Gastrocnemius medialis (tissue), 4 donors: ENCODE measurements around the gene GCN1. TPM values are rescaled to one million over a fixed set of nuclear protein-coding genes. Genes with fewer than 3 reads are reported as not detected.
A peak's percentile ranks its signal among the peaks of the same experiment; 100 is the strongest.

Experiments used
- ATAC-seq, 2 donors: fragments of 150-250 bp; one replicate each; pipeline ENCODE4 v1.9.1; 2016
- DNase-seq, 2 donors: peaks; one replicate each; pipeline ENCODE4 v3.0.0-alpha.2; 2019
- H3K27ac ChIP-seq, 4 donors: fragments of 200-600 bp; sonication (generic); 1 replicate in 1 of 4; 2 replicates in 3 of 4; pipeline ENCODE4 v1.5.1; 2016 to 2018; ENCODE audit warnings: mild to moderate bottlenecking in 2 of 4, moderate library complexity in 1 of 4
- H3K27me3 ChIP-seq, 3 donors: fragments of 200-600 bp; sonication (generic) in 2 of 3; 1 replicate in 1 of 3; 2 replicates in 2 of 3; pipeline versions ENCODE4 v1.5.1 to v1.6.0; 2016 to 2019; ENCODE audit warnings: mild to moderate bottlenecking in 1 of 3, moderate library complexity in 1 of 3
- H3K36me3 ChIP-seq, 2 donors: fragments of 200-600 bp; sonication (generic) in 1 of 2; one replicate each; pipeline ENCODE4 v1.5.1; 2017 to 2018
- H3K4me1 ChIP-seq, 2 donors: fragments of 200-600 bp; sonication (generic) in 1 of 2; one replicate each; pipeline ENCODE4 v1.5.1; 2016 to 2017; ENCODE audit warnings: mild to moderate bottlenecking in 2 of 2
- H3K4me3 ChIP-seq, 4 donors: fragments of 200-600 bp; sonication (generic) in 3 of 4; 1 replicate in 1 of 4; 2 replicates in 3 of 4; pipeline ENCODE4 v1.5.1; 2016 to 2019; ENCODE audit warnings: mild to moderate bottlenecking in 2 of 4
- H3K9me3 ChIP-seq, 3 donors: fragments of 200-600 bp; sonication (generic) in 2 of 3; 1 replicate in 1 of 3; 2 replicates in 2 of 3; pipeline ENCODE4 v1.5.1; 2016 to 2019
- POLR2A ChIP-seq, 2 donors: fragments of 450-650 bp; IDR thresholded peaks; one replicate each; pipeline ENCODE4 v1.6.1; 2017; ENCODE audit warnings: antibody characterized with exemption in 2 of 2, mild to moderate bottlenecking in 2 of 2, moderate library complexity in 2 of 2
- in situ Hi-C, 4 donors: fragments of 200-750 bp; cut with MboI; loops; one replicate each; pipeline versions ENCODE4 v1.15.0 to v1.8.0; 2017; ENCODE audit warnings: low sequenced_read_pairs in 4 of 4
- intact Hi-C: fragments of 100-400 bp; cut with DNase I; formaldehyde crosslinking; loops from one replicate; pipeline ENCODE4 v1.15.1; 2023; ENCODE audit warnings: low total_unique reads
- total RNA-seq, 4 donors: library from RNA; depleted of rRNA; stranded (reverse); fragments of >200 nt; gene quantifications; one replicate each; pipeline versions ENCODE4 v1.1.0 to v1.2.3, GENCODE V29; 2016
- TF ChIP-seq, protein P1 (sequence below), 5 experiments: fragments of 450-650 bp in 3 of 5; fragments of 200-600 bp in 2 of 5; sonication (generic) in 2 of 5; IDR thresholded peaks in 4 of 5; conservative IDR thresholded peaks in 1 of 5; 1 replicate in 4 of 5; 2 replicates in 1 of 5; pipeline ENCODE4 v1.5.1; 2016 to 2019; ENCODE audit warnings: antibody characterized with exemption in 5 of 5, mild to moderate bottlenecking in 3 of 5, moderate library complexity in 3 of 5

GCN1 gene
- total RNA-seq, 4 donors from 2014 or later: 58.2 to 99.7 (median 87.4) TPM

DNA sequence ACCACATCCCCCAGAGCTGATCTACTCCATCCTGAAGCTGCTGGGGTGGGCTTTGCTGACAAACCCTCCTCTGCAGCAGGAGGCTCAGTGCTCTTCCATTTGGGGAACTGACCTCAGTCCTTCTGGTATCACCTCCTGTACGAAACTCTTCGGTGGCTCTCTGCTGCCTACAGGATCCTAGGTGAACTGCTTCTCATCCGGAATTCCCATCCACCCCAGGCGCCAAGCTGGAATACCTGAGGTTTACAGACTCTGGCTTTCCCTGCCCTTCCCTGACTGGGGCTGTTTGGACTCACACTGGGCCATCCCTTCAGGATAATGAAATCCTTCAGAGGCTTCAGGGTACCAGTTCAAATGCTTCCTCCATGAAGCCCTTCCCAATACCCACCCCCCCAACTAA lies 26.2 kb downstream of the GCN1 start:
- TF ChIP-seq, protein P1, sequence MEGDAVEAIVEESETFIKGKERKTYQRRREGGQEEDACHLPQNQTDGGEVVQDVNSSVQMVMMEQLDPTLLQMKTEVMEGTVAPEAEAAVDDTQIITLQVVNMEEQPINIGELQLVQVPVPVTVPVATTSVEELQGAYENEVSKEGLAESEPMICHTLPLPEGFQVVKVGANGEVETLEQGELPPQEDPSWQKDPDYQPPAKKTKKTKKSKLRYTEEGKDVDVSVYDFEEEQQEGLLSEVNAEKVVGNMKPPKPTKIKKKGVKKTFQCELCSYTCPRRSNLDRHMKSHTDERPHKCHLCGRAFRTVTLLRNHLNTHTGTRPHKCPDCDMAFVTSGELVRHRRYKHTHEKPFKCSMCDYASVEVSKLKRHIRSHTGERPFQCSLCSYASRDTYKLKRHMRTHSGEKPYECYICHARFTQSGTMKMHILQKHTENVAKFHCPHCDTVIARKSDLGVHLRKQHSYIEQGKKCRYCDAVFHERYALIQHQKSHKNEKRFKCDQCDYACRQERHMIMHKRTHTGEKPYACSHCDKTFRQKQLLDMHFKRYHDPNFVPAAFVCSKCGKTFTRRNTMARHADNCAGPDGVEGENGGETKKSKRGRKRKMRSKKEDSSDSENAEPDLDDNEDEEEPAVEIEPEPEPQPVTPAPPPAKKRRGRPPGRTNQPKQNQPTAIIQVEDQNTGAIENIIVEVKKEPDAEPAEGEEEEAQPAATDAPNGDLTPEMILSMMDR (IDR thresholded peaks at IDR 0.05 in 4 of 5, conservative IDR thresholded peaks at IDR 0.05 in 1 of 5): no peak
- no peak for TF ChIP-seq POLR2A (IDR thresholded peaks at IDR 0.05)
- H3K36me3 ChIP-seq: peaks cover 0 to 81% of the 10 kb centered on the region in 2 donors
- H3K27me3 ChIP-seq: no peaks in the 10 kb centered on the region
- H3K27ac ChIP-seq: no peak overlapping the region
- intact Hi-C loops (no loop called here), in situ Hi-C loops (no loop called here)
- H3K9me3 ChIP-seq: no peaks in the 10 kb centered on the region
- DNase-seq: no peak
- no peak for ATAC-seq
- no peak overlapping the region for H3K4me3 ChIP-seq
- H3K4me1 ChIP-seq: no peaks in the 10 kb centered on the region

DNA sequence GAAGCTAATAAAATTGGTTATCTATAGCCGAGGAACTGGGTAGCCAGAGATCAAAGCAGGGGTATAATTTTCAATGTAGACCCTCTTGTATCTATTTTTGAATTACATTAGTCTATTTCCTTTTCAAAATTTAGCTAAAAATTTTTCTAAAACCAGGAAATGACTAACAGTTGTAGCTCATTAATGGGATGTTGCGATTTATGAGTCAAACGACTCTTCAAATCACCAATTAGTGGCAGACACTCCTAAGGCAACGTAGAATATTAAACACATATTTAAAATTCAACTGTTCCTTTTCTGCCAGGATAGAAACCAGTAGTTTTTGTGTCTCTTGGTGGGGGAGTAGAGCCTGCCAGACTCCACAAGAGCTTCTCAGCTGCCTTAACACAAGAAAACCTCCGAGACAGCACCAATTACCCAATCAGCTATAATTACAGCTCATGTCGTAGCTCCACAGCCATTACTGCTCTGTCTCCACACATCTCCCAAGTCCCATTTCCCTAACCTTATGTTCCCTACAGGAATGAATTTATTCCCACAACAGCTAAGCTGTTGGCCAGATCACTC lies 26.9 kb downstream of the GCN1 start:
- H3K9me3 ChIP-seq: no peaks in the 10 kb centered on the region
- no peak overlapping the region for H3K27ac ChIP-seq
- no peaks in the 10 kb centered on the region for H3K4me1 ChIP-seq
- ATAC-seq (no peak), DNase-seq (no peak)
- no peaks in the 10 kb centered on the region for H3K27me3 ChIP-seq
- intact Hi-C loops: no loop called here
- no peak overlapping the region for H3K4me3 ChIP-seq
- in situ Hi-C loops: no loop called here
- H3K36me3 ChIP-seq: peaks cover 0 to 81% of the 10 kb centered on the region in 2 donors
- TF ChIP-seq POLR2A (IDR thresholded peaks at IDR 0.05): no peak
- TF ChIP-seq, protein P1 (IDR thresholded peaks at IDR 0.05 in 4 of 5, conservative IDR thresholded peaks at IDR 0.05 in 1 of 5): no peak

DNA sequence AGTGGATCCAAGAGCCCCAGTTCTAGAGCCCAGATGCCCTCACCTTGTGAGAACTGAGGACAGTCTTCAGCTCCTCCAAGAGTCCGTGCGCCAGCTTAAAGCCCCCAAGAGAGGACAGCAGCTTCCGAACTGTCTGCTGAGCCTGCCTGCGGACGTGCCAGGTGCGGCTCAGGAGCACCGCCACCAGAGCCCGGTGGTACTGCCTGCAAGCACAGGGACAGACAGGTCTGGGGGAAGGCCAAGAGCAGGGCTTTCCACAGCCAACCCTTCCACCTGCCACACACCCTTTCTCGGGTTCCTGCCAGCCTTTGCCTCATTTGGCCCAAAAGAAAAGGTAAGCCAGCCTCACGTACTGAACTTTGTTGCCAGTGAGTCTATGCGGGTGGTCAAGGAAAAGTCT lies 30.2 kb downstream of the GCN1 start:
- Histone ChIP-seq H3K36me3 (peaks cover 3 to 81% of the 10 kb centered on the region in 2 donors), H3K4me1 (no peaks in the 10 kb centered on the region)

DNA sequence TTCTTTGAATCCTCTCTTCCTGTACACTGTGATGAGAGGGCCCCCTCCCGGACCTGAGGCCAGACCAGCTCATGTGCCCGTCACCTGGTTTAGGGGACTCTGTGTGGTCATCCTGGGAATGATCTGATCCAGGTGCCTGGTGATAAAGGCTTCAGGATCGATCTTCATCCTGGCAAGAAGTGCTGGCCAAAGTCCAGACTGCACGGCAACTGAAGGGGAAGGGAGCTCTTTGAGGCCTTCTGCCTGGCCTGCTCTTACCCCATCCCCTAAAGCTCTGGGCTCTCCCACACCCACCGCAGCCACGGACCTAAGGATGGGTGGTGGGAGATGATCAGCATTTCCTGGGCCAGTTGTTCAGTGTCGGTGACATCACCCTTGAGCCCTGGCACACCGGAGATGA lies 31.8 kb downstream of the GCN1 start:
- ATAC-seq (no peak), DNase-seq (no peak)
- peaks cover 3 to 78% of the 10 kb centered on the region in 2 donors for H3K36me3 ChIP-seq
- intact Hi-C loops (no loop called here), in situ Hi-C loops (no loop called here)
- H3K4me1 ChIP-seq: no peaks in the 10 kb centered on the region
- no peak for TF ChIP-seq POLR2A (IDR thresholded peaks at IDR 0.05)
- TF ChIP-seq, protein P1 (IDR thresholded peaks at IDR 0.05 in 4 of 5, conservative IDR thresholded peaks at IDR 0.05 in 1 of 5): no peak
- no peak overlapping the region for H3K4me3 ChIP-seq
- H3K27me3 ChIP-seq: no peaks in the 10 kb centered on the region
- no peaks in the 10 kb centered on the region for H3K9me3 ChIP-seq
- no peak overlapping the region for H3K27ac ChIP-seq

More for the DNA sequence above, 30.2 kb downstream of the GCN1 start:
- in situ Hi-C loops (no loop called here), intact Hi-C loops (no loop called here)
- Histone ChIP-seq H3K9me3 (no peaks in the 10 kb centered on the region), H3K27ac (peak overlapping the region in 1 of 4 donors; percentile 53), H3K27me3 (no peaks in the 10 kb centered on the region), H3K4me3 (no peak overlapping the region)
- ATAC-seq (peak in 1 of 2 donors; percentile 77), DNase-seq (peak in 1 of 2 donors; percentile 75)
- TF ChIP-seq, protein P1 (IDR thresholded peaks at IDR 0.05 in 4 of 5, conservative IDR thresholded peaks at IDR 0.05 in 1 of 5): no peak
- no peak for TF ChIP-seq POLR2A (IDR thresholded peaks at IDR 0.05)

DNA sequence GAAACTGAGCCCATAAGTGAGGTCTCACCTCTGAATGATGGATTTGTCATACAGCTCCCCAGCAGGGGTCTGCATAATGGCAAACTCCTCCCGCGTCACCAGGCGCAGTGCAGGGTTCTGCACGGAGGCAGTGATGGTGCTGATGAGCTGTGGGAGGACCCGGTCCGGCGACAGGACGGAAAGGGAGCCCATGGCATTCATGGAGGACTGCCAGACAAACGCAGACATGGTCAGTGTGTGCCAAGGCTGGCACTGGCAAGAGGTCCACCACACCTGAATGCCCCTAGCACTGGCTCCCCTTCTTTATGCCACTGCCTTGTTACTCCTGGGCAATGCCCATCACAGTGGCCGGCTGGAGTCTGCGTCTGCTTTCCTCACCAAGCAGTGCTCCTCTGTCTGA lies 32.7 kb downstream of the GCN1 start:
- intact Hi-C loops: no loop called here
- H3K4me1 ChIP-seq: no peaks in the 10 kb centered on the region
- peaks cover 3 to 79% of the 10 kb centered on the region in 2 donors for H3K36me3 ChIP-seq
- no peak overlapping the region for H3K4me3 ChIP-seq
- TF ChIP-seq POLR2A (IDR thresholded peaks at IDR 0.05): no peak
- TF ChIP-seq, protein P1 (IDR thresholded peaks at IDR 0.05 in 4 of 5, conservative IDR thresholded peaks at IDR 0.05 in 1 of 5): no peak
- in situ Hi-C loops: no loop called here
- no peak overlapping the region for H3K27ac ChIP-seq
- no peaks in the 10 kb centered on the region for H3K9me3 ChIP-seq
- DNase-seq: no peak
- no peak for ATAC-seq
- no peaks in the 10 kb centered on the region for H3K27me3 ChIP-seq
